Keratinocyte (primary cell): ENCODE results near the gene CD160.

Experiments used
- EZH2 ChIP-seq: IDR thresholded peaks from one replicate; pipeline ENCODE4 v1.6.1; 2012; ENCODE audit warnings: inconsistent platforms, mild to moderate bottlenecking, low read length, moderate library complexity
- TF ChIP-seq, protein P1 (sequence below), 3 experiments: IDR thresholded peaks in 1 of 3; conservative IDR thresholded peaks in 1 of 3; optimal IDR thresholded peaks in 1 of 3; 2 replicates in 2 of 3; 3 replicates in 1 of 3; pipeline versions ENCODE3 to v1.5.1; 2011; ENCODE audit warnings: low read length in 3 of 3, mild to moderate bottlenecking in 3 of 3, moderate library complexity in 2 of 3, control low read depth in 1 of 3, inconsistent platforms in 1 of 3; ENCODE audit not compliant: insufficient read depth in 2 of 3; ENCODE audit errors: extremely low read depth in 1 of 3

DNA sequence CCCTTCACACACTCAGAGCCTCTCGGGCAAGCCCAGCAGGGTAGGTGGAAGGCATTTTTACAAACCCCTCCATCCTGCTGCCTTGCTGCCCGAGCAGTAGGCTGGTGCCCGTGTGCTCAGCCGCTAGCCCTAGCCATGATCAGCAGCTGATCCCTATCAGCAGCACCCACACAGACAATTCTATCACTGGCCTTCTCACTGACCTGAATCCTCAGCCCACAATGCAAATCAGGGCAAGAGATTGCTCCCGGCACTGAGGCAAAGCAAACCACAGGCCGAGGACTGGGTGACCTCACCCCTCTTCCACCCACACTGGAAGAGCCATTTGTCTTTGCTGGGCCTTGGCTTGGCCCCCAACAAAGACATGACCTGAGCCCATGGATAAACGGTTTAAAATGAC, 11.2 kb upstream of the CD160 start:
- TF ChIP-seq EZH2 = no peak
- TF ChIP-seq, protein P1, sequence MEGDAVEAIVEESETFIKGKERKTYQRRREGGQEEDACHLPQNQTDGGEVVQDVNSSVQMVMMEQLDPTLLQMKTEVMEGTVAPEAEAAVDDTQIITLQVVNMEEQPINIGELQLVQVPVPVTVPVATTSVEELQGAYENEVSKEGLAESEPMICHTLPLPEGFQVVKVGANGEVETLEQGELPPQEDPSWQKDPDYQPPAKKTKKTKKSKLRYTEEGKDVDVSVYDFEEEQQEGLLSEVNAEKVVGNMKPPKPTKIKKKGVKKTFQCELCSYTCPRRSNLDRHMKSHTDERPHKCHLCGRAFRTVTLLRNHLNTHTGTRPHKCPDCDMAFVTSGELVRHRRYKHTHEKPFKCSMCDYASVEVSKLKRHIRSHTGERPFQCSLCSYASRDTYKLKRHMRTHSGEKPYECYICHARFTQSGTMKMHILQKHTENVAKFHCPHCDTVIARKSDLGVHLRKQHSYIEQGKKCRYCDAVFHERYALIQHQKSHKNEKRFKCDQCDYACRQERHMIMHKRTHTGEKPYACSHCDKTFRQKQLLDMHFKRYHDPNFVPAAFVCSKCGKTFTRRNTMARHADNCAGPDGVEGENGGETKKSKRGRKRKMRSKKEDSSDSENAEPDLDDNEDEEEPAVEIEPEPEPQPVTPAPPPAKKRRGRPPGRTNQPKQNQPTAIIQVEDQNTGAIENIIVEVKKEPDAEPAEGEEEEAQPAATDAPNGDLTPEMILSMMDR (optimal IDR thresholded peaks at IDR 0.05 in 1 of 3, IDR thresholded peaks at IDR 0.05 in 1 of 3, conservative IDR thresholded peaks at IDR 0.05 in 1 of 3; ENCODE audit: extremely low read depth in 1 of 3, insufficient read depth in 2 of 3, low read length in 3 of 3) = no peak
